Astrocyte (in vitro differentiated cells and primary cell): ENCODE measurements around the gene DAD1. TPM values are rescaled to one million over a fixed set of nuclear protein-coding genes. Genes with fewer than 3 reads are reported as not detected.
A peak's percentile ranks its signal among the peaks of the same experiment; 100 is the strongest.

Experiments
- DNase-seq: peaks from one replicate; pipeline ENCODE4 v3.0.0-alpha.2; 2010; ENCODE audit warnings: low read depth
- FAIRE-seq: peaks from 2 replicates; lab custom pipeline; 2011; peaks lifted over from hg19 to GRCh38; lab: Jason Lieb, UNC
- H2AFZ ChIP-seq: 2 replicates; pipeline ENCODE4 v1.6.0; 2012; ENCODE audit warnings: low read depth, low read length, inconsistent platforms
- H3K27ac ChIP-seq: 2 replicates; pipeline ENCODE4 v1.5.1; 2011; ENCODE audit warnings: low read depth, low read length, inconsistent platforms
- H3K27me3 ChIP-seq: 2 replicates; pipeline ENCODE4 v1.6.0; 2011; ENCODE audit warnings: low read length, inconsistent platforms; ENCODE audit not compliant: insufficient read depth
- H3K36me3 ChIP-seq: 2 replicates; pipeline ENCODE4 v1.5.1; 2011; ENCODE audit warnings: low read length, inconsistent platforms; ENCODE audit not compliant: insufficient read depth
- H3K4me1 ChIP-seq: 2 replicates; pipeline ENCODE4 v1.5.1; 2011; ENCODE audit warnings: low read length, inconsistent platforms; ENCODE audit not compliant: insufficient read depth
- H3K4me2 ChIP-seq: 2 replicates; pipeline ENCODE4 v1.6.0; 2012; ENCODE audit warnings: low read length, inconsistent platforms
- H3K4me3 ChIP-seq: 2 replicates; pipeline ENCODE4 v1.5.1; 2011; ENCODE audit warnings: low read depth, mild to moderate bottlenecking, low read length, inconsistent platforms; ENCODE audit not compliant: insufficient read depth
- H3K79me2 ChIP-seq: 2 replicates; pipeline ENCODE4 v1.6.0; 2012; ENCODE audit warnings: mild to moderate bottlenecking, low read length, inconsistent platforms; ENCODE audit not compliant: insufficient read depth
- H3K9ac ChIP-seq: 2 replicates; pipeline ENCODE4 v1.6.0; 2012; ENCODE audit warnings: mild to moderate bottlenecking, low read length, inconsistent platforms
- H3K9me3 ChIP-seq: 2 replicates; pipeline ENCODE4 v1.5.1; 2012; ENCODE audit warnings: low read depth, mild to moderate bottlenecking, low read length, inconsistent platforms; ENCODE audit not compliant: insufficient read depth
- H4K20me1 ChIP-seq: 2 replicates; pipeline ENCODE4 v1.6.0; 2012; ENCODE audit warnings: low read length, inconsistent platforms; ENCODE audit not compliant: insufficient read depth
- H3K27ac Mint-ChIP-seq: one replicate; pipeline ENCODE4 v1.8.0; 2021; ENCODE audit warnings: mild to moderate bottlenecking, mixed read lengths; ENCODE audit not compliant: unreplicated experiment
- H3K27me3 Mint-ChIP-seq: one replicate; pipeline ENCODE4 v1.8.0; 2021; ENCODE audit warnings: low read depth, mixed read lengths; ENCODE audit not compliant: unreplicated experiment
- H3K36me3 Mint-ChIP-seq: one replicate; pipeline ENCODE4 v1.8.0; 2021; ENCODE audit warnings: low read depth, mixed read lengths; ENCODE audit not compliant: unreplicated experiment
- H3K4me1 Mint-ChIP-seq: one replicate; pipeline ENCODE4 v1.8.0; 2021; ENCODE audit warnings: low read depth, mixed read lengths; ENCODE audit not compliant: unreplicated experiment
- H3K4me3 Mint-ChIP-seq: one replicate; pipeline ENCODE4 v1.8.0; 2021; ENCODE audit warnings: mild to moderate bottlenecking, moderate library complexity, mixed read lengths; ENCODE audit not compliant: unreplicated experiment
- H3K9me3 Mint-ChIP-seq: one replicate; pipeline ENCODE4 v1.8.0; 2021; ENCODE audit warnings: mild to moderate bottlenecking, mixed read lengths; ENCODE audit not compliant: unreplicated experiment
- EZH2 ChIP-seq: IDR thresholded peaks from 2 replicates; pipeline ENCODE4 v1.6.1; 2012; ENCODE audit warnings: mild to moderate bottlenecking, low read length, inconsistent platforms; ENCODE audit not compliant: insufficient read depth
- total RNA-seq: library from RNA; stranded (reverse); gene quantifications from 2 replicates; pipeline ENCODE4 v1.2.1, GENCODE V29; 2021
- TF ChIP-seq, protein P1 (sequence below): IDR thresholded peaks from 2 replicates; pipeline ENCODE4 v1.5.1; 2011; ENCODE audit warnings: low read depth, mild to moderate bottlenecking, inconsistent platforms, low read length, moderate library complexity; ENCODE audit not compliant: insufficient read depth

DAD1 gene
- total RNA-seq, 1 donor from 2014 or later: 302 TPM

DNA sequence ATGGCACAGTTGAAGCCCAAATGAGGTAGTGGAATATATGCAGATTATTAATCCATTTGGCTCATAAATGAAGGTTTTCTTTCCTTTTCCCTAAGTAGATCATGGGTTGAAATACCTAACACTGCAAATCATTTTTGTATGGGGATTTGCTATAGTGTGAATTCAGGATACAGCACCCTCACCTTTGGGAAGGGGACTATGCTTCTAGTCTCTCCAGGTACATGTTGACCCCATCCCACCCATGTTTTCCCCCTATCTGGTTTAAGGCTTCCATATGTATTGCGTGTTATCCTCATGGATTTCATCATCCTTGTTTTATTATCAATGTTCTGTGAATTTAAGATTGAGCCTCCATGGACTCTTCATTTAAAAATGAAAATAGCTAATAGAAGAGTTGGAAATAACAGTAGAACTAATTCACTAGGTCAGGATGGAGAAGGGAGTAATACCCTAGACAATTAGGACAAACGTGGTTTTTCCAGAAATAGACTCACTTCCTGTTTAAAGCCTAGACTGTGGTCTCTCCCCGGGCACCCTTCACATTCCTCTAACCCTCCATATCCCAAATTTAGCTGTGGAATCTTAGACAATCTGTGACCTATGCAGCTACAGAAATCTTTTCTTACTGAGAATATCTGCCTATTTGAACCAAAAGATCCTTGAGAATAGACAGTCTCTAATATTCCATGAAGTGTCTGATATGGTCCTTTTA, 56.5 kb downstream of the DAD1 start:
- DNase-seq (peak; percentile 80), FAIRE-seq (peak; percentile 92)
- Histone ChIP-seq H3K79me2 (peaks cover 3% of the 10 kb centered on the region), H3K4me2 (peak overlapping the region; percentile 46), H3K4me3 (no peak overlapping the region), H3K36me3 (no peaks in the 10 kb centered on the region), H3K4me1 (peaks cover 36% of the 10 kb centered on the region), H4K20me1 (no peaks in the 10 kb centered on the region), H3K9ac (no peak overlapping the region), H3K27ac (peak overlapping the region; percentile 3), H3K9me3 (no peaks in the 10 kb centered on the region), H3K27me3 (no peaks in the 10 kb centered on the region), H2AFZ (no peak overlapping the region)
- peaks cover 57% of the 10 kb centered on the region for H3K4me1 Mint-ChIP-seq
- H3K27ac Mint-ChIP-seq: peak overlapping the region; percentile 93
- H3K9me3 Mint-ChIP-seq: no peaks in the 10 kb centered on the region
- H3K4me3 Mint-ChIP-seq: no peak overlapping the region
- no peak for TF ChIP-seq EZH2
- TF ChIP-seq, protein P1, sequence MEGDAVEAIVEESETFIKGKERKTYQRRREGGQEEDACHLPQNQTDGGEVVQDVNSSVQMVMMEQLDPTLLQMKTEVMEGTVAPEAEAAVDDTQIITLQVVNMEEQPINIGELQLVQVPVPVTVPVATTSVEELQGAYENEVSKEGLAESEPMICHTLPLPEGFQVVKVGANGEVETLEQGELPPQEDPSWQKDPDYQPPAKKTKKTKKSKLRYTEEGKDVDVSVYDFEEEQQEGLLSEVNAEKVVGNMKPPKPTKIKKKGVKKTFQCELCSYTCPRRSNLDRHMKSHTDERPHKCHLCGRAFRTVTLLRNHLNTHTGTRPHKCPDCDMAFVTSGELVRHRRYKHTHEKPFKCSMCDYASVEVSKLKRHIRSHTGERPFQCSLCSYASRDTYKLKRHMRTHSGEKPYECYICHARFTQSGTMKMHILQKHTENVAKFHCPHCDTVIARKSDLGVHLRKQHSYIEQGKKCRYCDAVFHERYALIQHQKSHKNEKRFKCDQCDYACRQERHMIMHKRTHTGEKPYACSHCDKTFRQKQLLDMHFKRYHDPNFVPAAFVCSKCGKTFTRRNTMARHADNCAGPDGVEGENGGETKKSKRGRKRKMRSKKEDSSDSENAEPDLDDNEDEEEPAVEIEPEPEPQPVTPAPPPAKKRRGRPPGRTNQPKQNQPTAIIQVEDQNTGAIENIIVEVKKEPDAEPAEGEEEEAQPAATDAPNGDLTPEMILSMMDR: no peak
- H3K36me3 Mint-ChIP-seq: peaks cover 2% of the 10 kb centered on the region
- H3K27me3 Mint-ChIP-seq: no peaks in the 10 kb centered on the region

DNA sequence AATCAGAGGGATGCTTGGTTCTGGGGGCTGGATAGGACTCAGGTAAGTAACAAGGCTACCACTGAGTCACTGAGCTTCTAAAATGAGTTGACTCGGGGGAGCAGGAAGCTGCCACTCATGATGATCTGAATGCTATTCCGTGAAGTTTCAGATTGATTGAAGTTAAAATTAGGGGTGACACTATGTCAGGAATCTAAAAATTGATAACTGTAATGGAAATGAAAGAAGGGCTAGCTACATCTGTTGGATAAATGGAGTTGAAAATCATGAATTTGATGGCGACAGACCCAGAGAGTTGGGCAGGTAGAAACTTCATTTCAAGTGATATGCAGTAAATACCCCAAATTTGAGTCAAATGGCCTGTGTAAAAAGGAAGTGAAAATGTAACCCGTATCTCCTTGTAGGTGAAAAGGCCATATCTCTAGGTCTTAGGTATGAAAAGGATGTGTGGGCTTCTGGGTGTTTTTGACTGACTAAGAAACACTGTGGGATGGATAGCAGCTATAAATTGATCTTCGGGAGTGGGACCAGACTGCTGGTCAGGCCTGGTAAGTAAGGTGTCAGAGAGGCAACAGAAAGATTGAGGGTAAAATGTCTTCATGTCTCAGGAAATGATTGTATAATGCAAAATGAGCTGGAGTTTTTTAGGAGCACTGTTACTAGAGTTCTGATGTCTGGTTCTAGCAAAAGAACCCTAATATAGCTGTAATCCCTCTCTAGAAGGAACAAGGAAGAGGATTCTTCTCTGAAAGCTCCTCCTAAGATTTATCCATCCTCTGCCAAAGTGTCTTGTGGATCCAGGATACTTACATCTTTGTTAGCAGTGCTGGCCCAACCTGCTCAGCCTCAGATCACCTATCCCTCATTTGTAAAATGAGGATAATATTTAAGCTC, 57.3 kb downstream of the DAD1 start:
- Histone ChIP-seq H3K9ac (no peak overlapping the region), H3K27ac (no peak overlapping the region), H3K4me1 (peaks cover 29% of the 10 kb centered on the region), H3K79me2 (peaks cover 7% of the 10 kb centered on the region), H3K4me3 (no peak overlapping the region), H3K9me3 (no peaks in the 10 kb centered on the region), H3K27me3 (no peaks in the 10 kb centered on the region), H3K36me3 (no peaks in the 10 kb centered on the region), H2AFZ (no peak overlapping the region), H4K20me1 (no peaks in the 10 kb centered on the region), H3K4me2 (no peak overlapping the region)
- Mint-ChIP-seq H3K36me3 (peaks cover 2% of the 10 kb centered on the region), H3K9me3 (no peaks in the 10 kb centered on the region), H3K27me3 (no peaks in the 10 kb centered on the region), H3K4me1 (peaks cover 49% of the 10 kb centered on the region), H3K4me3 (peak overlapping the region; percentile 14), H3K27ac (peak overlapping the region; percentile 93)
- FAIRE-seq (no peak), DNase-seq (no peak)
- TF ChIP-seq, protein P1: no peak
- no peak for TF ChIP-seq EZH2
